ENCODE measurements around the gene NT5M.

Gene NT5M

GRCh38 chr17:17362540-17362930 lies 59.4 kb downstream of the NT5M start:
- no peak overlapping the region for H3K27ac ChIP-seq
- no peak for DNase-seq (ENCODE audit: low spot score)
- ChIA-PET CTCF (no interaction called here), POLR2A (ENCODE audit: low non-redundant PET) (no interaction called here)
- TF ChIP-seq CTCF (conservative IDR thresholded peaks at IDR 0.05; ENCODE audit: low read depth), result no peak

- H3K27ac ChIP-seq, result no peak overlapping the region
- no peak for DNase-seq (ENCODE audit: low spot score)
- ChIA-PET POLR2A (ENCODE audit: low non-redundant PET) (no interaction called here), CTCF (interaction anchor here (0.5 to 1.3 kb wide), 3 partner anchors 9 to 300 kb away, joined by 3 to 4 read pairs (median 3); no protein-coding TSS in a partner anchor)
- no peak for TF ChIP-seq CTCF (conservative IDR thresholded peaks at IDR 0.05; ENCODE audit: low read depth)
These were observed 60.6 kb downstream of the NT5M start for GRCh38 chr17:17363638-17364337.

GRCh38 chr17:17364338-17364667 lies 61.1 kb downstream of the NT5M start:
- CTCF ChIA-PET, result interaction anchor here (0.8 to 1.3 kb wide), 2 partner anchors 9 to 278 kb away, joined by 3 to 4 read pairs; no protein-coding TSS in a partner anchor
- DNase-seq (ENCODE audit: low spot score), result no peak
- no peak overlapping the region for H3K27ac ChIP-seq
- TF ChIP-seq CTCF (conservative IDR thresholded peaks at IDR 0.05; ENCODE audit: low read depth), result no peak
- POLR2A ChIA-PET (ENCODE audit: low non-redundant PET), result no interaction called here

- DNase-seq (ENCODE audit: low spot score), result no peak
- CTCF ChIA-PET, result interaction anchor here (0.6 to 1.1 kb wide), 3 partner anchors 9 to 204 kb away, joined by 4 read pairs; no protein-coding TSS in a partner anchor
- H3K27ac ChIP-seq, result no peak overlapping the region
- POLR2A ChIA-PET (ENCODE audit: low non-redundant PET), result no interaction called here
- TF ChIP-seq CTCF (conservative IDR thresholded peaks at IDR 0.05; ENCODE audit: low read depth), result no peak
These were observed 62.4 kb downstream of the NT5M start for GRCh38 chr17:17365476-17366110.

- ChIA-PET CTCF (interaction anchor here (0.6 to 1.1 kb wide), 4 partner anchors 10 to 374 kb away, joined by 3 to 4 read pairs (median 4); no protein-coding TSS in a partner anchor), POLR2A (ENCODE audit: low non-redundant PET) (no interaction called here)
- no peak for TF ChIP-seq CTCF (conservative IDR thresholded peaks at IDR 0.05; ENCODE audit: low read depth)
- H3K27ac ChIP-seq, result no peak overlapping the region
- DNase-seq (ENCODE audit: low spot score), result no peak
These were observed 63.1 kb downstream of the NT5M start for GRCh38 chr17:17366235-17366634.

GRCh38 chr17:17366941-17367875 lies 64.0 kb downstream of the NT5M start:
- no peak overlapping the region for H3K27ac ChIP-seq
- ChIA-PET CTCF (interaction anchor here (0.6 to 1.1 kb wide), 4 partner anchors 11 to 375 kb away, joined by 3 to 4 read pairs (median 4); no protein-coding TSS in a partner anchor), POLR2A (ENCODE audit: low non-redundant PET) (no interaction called here)
- TF ChIP-seq CTCF (conservative IDR thresholded peaks at IDR 0.05; ENCODE audit: low read depth), result no peak
- DNase-seq (ENCODE audit: low spot score), result no peak

Measured in RWPE1 (cell line).